Panc1 (cell line): Measurements from ENCODE around the gene CDK14. TPM values are rescaled to one million over a fixed set of nuclear protein-coding genes. Genes with fewer than 3 reads are reported as not detected.

Source experiments
- ATAC-seq: fragments of 200-7000 bp; cut with Tn5 transposase; 2 replicates; pipeline ENCODE4 v1.9.1; 2020; ENCODE audit warnings: mild to moderate bottlenecking, moderate library complexity
- BruUV-seq: library from RNA; stranded (reverse); fragments of 400-500 nt; replicated peaks from 2 replicates; lab custom pipeline; 2021; lab: Mats Ljungman, UMichigan
- CTCF ChIA-PET: fragments of 300-600 bp; sonication (Branson Sonifier 250); formaldehyde crosslinking; loops from one replicate; lab custom pipeline; 2022; ENCODE audit warnings: antibody characterized with exemption; lab: Charles Lee
- POLR2A ChIA-PET: fragments of 300-600 bp; sonication (Branson Sonifier 250); formaldehyde crosslinking; loops from one replicate; lab custom pipeline; 2022; ENCODE audit warnings: antibody characterized with exemption; lab: Charles Lee
- DNase-seq: peaks from one replicate; pipeline ENCODE4 v3.0.0-alpha.2; 2010; ENCODE audit warnings: low read depth, low spot score
- H3K27ac ChIP-seq: 2 replicates; pipeline ENCODE4 v1.5.1; 2011; ENCODE audit warnings: mild to moderate bottlenecking, low read length, inconsistent platforms
- H3K27me3 ChIP-seq: fragments of 200-500 bp; sonication (Bioruptor generic); 2 replicates; pipeline ENCODE4 v1.6.0; 2014; ENCODE audit warnings: low read length, inconsistent platforms; ENCODE audit not compliant: control insufficient read depth, insufficient read depth
- H3K36me3 ChIP-seq: fragments of 200-500 bp; sonication (Bioruptor generic); 2 replicates; pipeline ENCODE4 v1.5.1; 2014; ENCODE audit warnings: inconsistent platforms, mild to moderate bottlenecking, low read length, moderate library complexity; ENCODE audit not compliant: control insufficient read depth, insufficient read depth
- H3K4me1 ChIP-seq: 2 replicates; pipeline ENCODE4 v1.5.1; 2011; ENCODE audit warnings: inconsistent platforms, mild to moderate bottlenecking, low read length, moderate library complexity; ENCODE audit not compliant: control insufficient read depth, insufficient read depth
- H3K4me3 ChIP-seq, 2 experiments: 2 replicates each; pipeline ENCODE4 v1.5.1; 2011 to 2012; ENCODE audit warnings: low read depth in 2 of 2, low read length in 2 of 2, mild to moderate bottlenecking in 2 of 2, inconsistent platforms in 1 of 2, moderate library complexity in 1 of 2
- H3K9me3 ChIP-seq: fragments of 200-500 bp; sonication (Bioruptor generic); 2 replicates; pipeline ENCODE4 v1.5.1; 2014; ENCODE audit warnings: low read depth, mild to moderate bottlenecking, inconsistent platforms, low read length, moderate library complexity; ENCODE audit not compliant: control insufficient read depth, insufficient read depth
- CTCF ChIP-seq: fragments of 450-650 bp; IDR thresholded peaks from 2 replicates; pipeline ENCODE4 v1.5.1; 2017; ENCODE audit warnings: mild to moderate bottlenecking
- POLR2AphosphoS5 ChIP-seq: IDR thresholded peaks from 2 replicates; pipeline ENCODE4 v1.6.1; 2012; ENCODE audit warnings: mild to moderate bottlenecking, low read depth, low read length, moderate library complexity
- REST ChIP-seq, 2 experiments: IDR thresholded peaks; 2 replicates each; pipeline ENCODE4 v1.6.1; 2011 to 2012; ENCODE audit warnings: low read depth in 2 of 2, control low read depth in 1 of 2, low read length in 1 of 2, mild to moderate bottlenecking in 1 of 2, moderate library complexity in 1 of 2; ENCODE audit not compliant: insufficient read depth in 1 of 2
- SIN3A ChIP-seq: IDR thresholded peaks from 2 replicates; pipeline ENCODE4 v1.6.1; 2012; ENCODE audit warnings: low read depth, mild to moderate bottlenecking, low read length, moderate library complexity, borderline replicate concordance; ENCODE audit not compliant: insufficient read depth
- TCF7L2 ChIP-seq: IDR thresholded peaks from 2 replicates; pipeline ENCODE4 v1.6.1; 2011; ENCODE audit warnings: mild to moderate bottlenecking, low read depth, low read length, inconsistent platforms
- in situ Hi-C: cut with HindIII; loops from 2 replicates; pipeline ENCODE4 v1.10.0; 2016; ENCODE audit warnings: low sequenced_read_pairs, low pct_unique_long_range_greater_than_20kb
- intact Hi-C: fragments of 100-400 bp; cut with micrococcal nuclease; formaldehyde crosslinking; loops from one replicate; pipeline ENCODE4 v1.10.0; 2022; ENCODE audit not compliant: unreplicated experiment
- total RNA-seq: library from RNA; stranded (reverse); gene quantifications from one replicate; pipeline ENCODE4 v1.2.1, GENCODE V29; 2021; ENCODE audit not compliant: unreplicated experiment

The CDK14 gene
- total RNA-seq, 1 experiment from 2014 or later: 3.0 TPM

DNA sequence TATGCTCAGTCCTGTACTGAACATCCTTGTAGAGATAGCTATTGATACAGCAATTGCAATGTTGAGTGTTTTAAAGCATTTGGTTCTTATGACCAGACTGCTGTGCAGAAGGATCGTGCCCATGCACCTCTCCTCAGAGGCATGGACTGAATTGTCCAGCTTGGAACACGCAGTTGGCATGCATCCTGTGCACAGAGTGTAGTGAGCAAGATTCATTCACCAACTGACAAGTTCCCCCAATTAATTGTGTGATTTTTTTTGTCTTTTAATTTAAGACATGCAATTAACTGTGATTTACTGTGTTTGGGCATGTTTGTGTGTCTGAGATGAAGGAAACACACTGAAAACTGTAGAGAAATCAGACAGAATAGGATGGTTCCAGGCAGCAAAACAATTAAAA, 323.7 kb downstream of the CDK14 start:
- no TSS peak for BruUV-seq
- no peak for ATAC-seq
- no peaks in the 10 kb centered on the region for H3K4me1 ChIP-seq
- in situ Hi-C loops (no loop called here), intact Hi-C loops (no loop called here)
- POLR2A ChIA-PET: no interaction called here
- no peak overlapping the region for H3K4me3 ChIP-seq
- CTCF ChIA-PET: no interaction called here
- no peaks in the 10 kb centered on the region for H3K9me3 ChIP-seq
- H3K27ac ChIP-seq: no peak overlapping the region
- DNase-seq: no peak
- TF ChIP-seq CTCF (no peak), POLR2AphosphoS5 (no peak), TCF7L2 (no peak), REST (IDR thresholded peaks at IDR 0.05; ENCODE audit: insufficient read depth in 1 of 2, low read depth in 2 of 2, low read length in 1 of 2) (no peak), SIN3A (no peak)
- no peaks in the 10 kb centered on the region for H3K27me3 ChIP-seq
- H3K36me3 ChIP-seq: no peaks in the 10 kb centered on the region

DNA sequence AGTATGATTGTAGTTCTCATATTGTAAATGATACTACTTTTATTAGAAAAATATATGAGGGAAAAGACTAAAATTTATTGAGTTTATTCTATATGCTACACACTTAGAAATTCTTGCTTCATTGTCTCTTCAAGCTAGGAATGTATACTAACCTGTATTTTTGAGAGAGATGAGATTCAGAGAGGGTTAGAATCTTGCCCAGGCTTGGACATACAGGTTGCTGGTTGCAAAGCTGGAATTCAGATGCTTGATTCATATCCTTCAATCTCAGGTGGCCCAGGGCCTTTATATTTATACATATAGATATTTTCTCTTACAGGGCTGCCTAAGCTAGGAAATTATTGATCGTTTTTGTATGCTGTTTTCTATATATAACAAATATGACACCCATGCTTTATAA, 324.2 kb downstream of the CDK14 start:
- no peaks in the 10 kb centered on the region for H3K4me1 ChIP-seq
- DNase-seq: no peak
- no peak overlapping the region for H3K4me3 ChIP-seq
- H3K27ac ChIP-seq: no peak overlapping the region
- no TSS peak for BruUV-seq
- H3K27me3 ChIP-seq: no peaks in the 10 kb centered on the region
- in situ Hi-C loops: no loop called here
- ChIA-PET POLR2A (no interaction called here), CTCF (no interaction called here)
- ATAC-seq: no peak
- intact Hi-C loops: no loop called here
- no peak for TF ChIP-seq SIN3A
- TF ChIP-seq CTCF: no peak
- TF ChIP-seq TCF7L2: no peak
- TF ChIP-seq POLR2AphosphoS5: no peak
- no peak for TF ChIP-seq REST (IDR thresholded peaks at IDR 0.05; ENCODE audit: insufficient read depth in 1 of 2, low read depth in 2 of 2, low read length in 1 of 2)
- no peaks in the 10 kb centered on the region for H3K9me3 ChIP-seq
- no peaks in the 10 kb centered on the region for H3K36me3 ChIP-seq
